Measurements from ENCODE around the gene HEXA.

HEXA gene

DNA sequence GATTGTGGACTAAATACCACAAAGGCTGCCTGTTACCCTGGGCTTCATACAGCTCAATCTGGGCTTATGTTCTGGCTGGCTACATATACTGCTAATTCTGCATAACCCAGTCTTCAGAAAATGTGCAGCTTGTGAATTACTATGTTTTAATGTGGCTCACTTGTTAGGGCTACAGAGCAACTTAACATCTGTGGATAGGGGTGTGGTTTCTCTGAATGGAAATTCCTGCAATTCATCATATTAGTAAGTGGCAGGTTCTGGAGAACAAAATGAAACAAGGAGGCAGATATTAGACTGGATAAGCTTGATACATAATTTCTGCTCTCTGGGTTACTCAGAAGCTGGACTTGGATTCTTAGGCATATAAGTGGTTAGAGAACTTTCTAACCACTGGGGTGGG is 29.0 kb upstream of the HEXA start:
- no peaks in the 10 kb centered on the region for H4K20me1 ChIP-seq (ENCODE audit: insufficient read depth)
- TF ChIP-seq, protein P1, sequence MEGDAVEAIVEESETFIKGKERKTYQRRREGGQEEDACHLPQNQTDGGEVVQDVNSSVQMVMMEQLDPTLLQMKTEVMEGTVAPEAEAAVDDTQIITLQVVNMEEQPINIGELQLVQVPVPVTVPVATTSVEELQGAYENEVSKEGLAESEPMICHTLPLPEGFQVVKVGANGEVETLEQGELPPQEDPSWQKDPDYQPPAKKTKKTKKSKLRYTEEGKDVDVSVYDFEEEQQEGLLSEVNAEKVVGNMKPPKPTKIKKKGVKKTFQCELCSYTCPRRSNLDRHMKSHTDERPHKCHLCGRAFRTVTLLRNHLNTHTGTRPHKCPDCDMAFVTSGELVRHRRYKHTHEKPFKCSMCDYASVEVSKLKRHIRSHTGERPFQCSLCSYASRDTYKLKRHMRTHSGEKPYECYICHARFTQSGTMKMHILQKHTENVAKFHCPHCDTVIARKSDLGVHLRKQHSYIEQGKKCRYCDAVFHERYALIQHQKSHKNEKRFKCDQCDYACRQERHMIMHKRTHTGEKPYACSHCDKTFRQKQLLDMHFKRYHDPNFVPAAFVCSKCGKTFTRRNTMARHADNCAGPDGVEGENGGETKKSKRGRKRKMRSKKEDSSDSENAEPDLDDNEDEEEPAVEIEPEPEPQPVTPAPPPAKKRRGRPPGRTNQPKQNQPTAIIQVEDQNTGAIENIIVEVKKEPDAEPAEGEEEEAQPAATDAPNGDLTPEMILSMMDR (conservative IDR thresholded peaks at IDR 0.05; ENCODE audit: low read depth, low read length): no peak
- no peak overlapping the region for H2AFZ ChIP-seq (ENCODE audit: low read depth)
- no peaks in the 10 kb centered on the region for H3K27me3 ChIP-seq (ENCODE audit: insufficient read depth, low read depth)
- no peak overlapping the region for H3K27ac ChIP-seq
- no peak overlapping the region for H3K9ac ChIP-seq
- no peak overlapping the region for H3K4me2 ChIP-seq
- no peaks in the 10 kb centered on the region for H3K36me3 ChIP-seq (ENCODE audit: insufficient read depth)
- H3K4me1 ChIP-seq (ENCODE audit: low read depth, poor library complexity, severe bottlenecking): no peaks in the 10 kb centered on the region
- no peaks in the 10 kb centered on the region for H3K79me2 ChIP-seq (ENCODE audit: insufficient read depth, low read depth)
- no peak overlapping the region for H3K4me3 ChIP-seq (IDR thresholded peaks at IDR 0.05; ENCODE audit: insufficient read depth, low read depth, low read length)

- H3K27ac ChIP-seq: no peak overlapping the region
- H3K79me2 ChIP-seq (ENCODE audit: insufficient read depth, low read depth): no peaks in the 10 kb centered on the region
- no peaks in the 10 kb centered on the region for H3K36me3 ChIP-seq (ENCODE audit: insufficient read depth)
- H3K4me3 ChIP-seq (IDR thresholded peaks at IDR 0.05; ENCODE audit: insufficient read depth, low read depth, low read length): no peak overlapping the region
- H2AFZ ChIP-seq (ENCODE audit: low read depth): no peak overlapping the region
- no peak overlapping the region for H3K4me2 ChIP-seq
- H3K4me1 ChIP-seq (ENCODE audit: low read depth, poor library complexity, severe bottlenecking): no peaks in the 10 kb centered on the region
- TF ChIP-seq, protein P1 (conservative IDR thresholded peaks at IDR 0.05; ENCODE audit: low read depth, low read length): no peak
- no peaks in the 10 kb centered on the region for H3K27me3 ChIP-seq (ENCODE audit: insufficient read depth, low read depth)
- no peaks in the 10 kb centered on the region for H4K20me1 ChIP-seq (ENCODE audit: insufficient read depth)
- H3K9ac ChIP-seq: no peak overlapping the region
Observed at GRCh38 chr15:72404356-72404755, 28.5 kb upstream of the HEXA start.

GRCh38 chr15:72402726-72403125 is 26.9 kb upstream of the HEXA start:
- no peaks in the 10 kb centered on the region for H3K36me3 ChIP-seq (ENCODE audit: insufficient read depth)
- no peak overlapping the region for H3K9ac ChIP-seq
- no peak overlapping the region for H3K4me3 ChIP-seq (IDR thresholded peaks at IDR 0.05; ENCODE audit: insufficient read depth, low read depth, low read length)
- H3K27ac ChIP-seq: no peak overlapping the region
- H3K4me1 ChIP-seq (ENCODE audit: low read depth, poor library complexity, severe bottlenecking): no peaks in the 10 kb centered on the region
- H4K20me1 ChIP-seq (ENCODE audit: insufficient read depth): no peaks in the 10 kb centered on the region
- no peaks in the 10 kb centered on the region for H3K79me2 ChIP-seq (ENCODE audit: insufficient read depth, low read depth)
- no peak overlapping the region for H2AFZ ChIP-seq (ENCODE audit: low read depth)
- no peaks in the 10 kb centered on the region for H3K27me3 ChIP-seq (ENCODE audit: insufficient read depth, low read depth)
- H3K4me2 ChIP-seq: no peak overlapping the region
- TF ChIP-seq, protein P1 (conservative IDR thresholded peaks at IDR 0.05; ENCODE audit: low read depth, low read length): no peak

GRCh38 chr15:72398648-72399047 is 22.8 kb upstream of the HEXA start:
- H3K4me1 ChIP-seq (ENCODE audit: low read depth, poor library complexity, severe bottlenecking): no peaks in the 10 kb centered on the region
- H3K4me3 ChIP-seq (IDR thresholded peaks at IDR 0.05; ENCODE audit: insufficient read depth, low read depth, low read length): no peak overlapping the region
- no peak overlapping the region for H3K4me2 ChIP-seq

More at GRCh38 chr15:72398648-72399047, 22.8 kb upstream of the HEXA start:
- no peak overlapping the region for H3K27ac ChIP-seq
- TF ChIP-seq, protein P1 (conservative IDR thresholded peaks at IDR 0.05; ENCODE audit: low read depth, low read length): no peak
- H3K79me2 ChIP-seq (ENCODE audit: insufficient read depth, low read depth): no peaks in the 10 kb centered on the region
- no peak overlapping the region for H2AFZ ChIP-seq (ENCODE audit: low read depth)
- no peaks in the 10 kb centered on the region for H3K36me3 ChIP-seq (ENCODE audit: insufficient read depth)
- H3K9ac ChIP-seq: no peak overlapping the region
- H4K20me1 ChIP-seq (ENCODE audit: insufficient read depth): no peaks in the 10 kb centered on the region
- H3K27me3 ChIP-seq (ENCODE audit: insufficient read depth, low read depth): no peaks in the 10 kb centered on the region

Data from KMS-11 (cell line).